BJ (cell line): Measurements from ENCODE around the gene CHKA. TPM values are rescaled to one million over a fixed set of nuclear protein-coding genes. Genes with fewer than 3 reads are reported as not detected.

Experiments used
- CTCF ChIA-PET: fragments of 350-600 bp; formaldehyde crosslinking; extraction: SDS; loops from one replicate; lab custom pipeline; 2021; ENCODE audit warnings: antibody characterized with exemption, inconsistent platforms; lab: Yijun Ruan, JAX
- POLR2A ChIA-PET: fragments of 300-600 bp; sonication (Branson Sonifier 250); formaldehyde crosslinking; extraction: SDS; loops from one replicate; lab custom pipeline; 2021; ENCODE audit warnings: antibody characterized with exemption; lab: Charles Lee
- DNase-seq: peaks from one replicate; pipeline ENCODE4 v3.0.0-alpha.2; 2011; ENCODE audit warnings: low read depth
- H3K27me3 ChIP-seq: 2 replicates; pipeline ENCODE4 v1.6.0; 2011; ENCODE audit warnings: low read length; ENCODE audit not compliant: control insufficient read depth, insufficient read depth
- H3K36me3 ChIP-seq: 2 replicates; pipeline ENCODE4 v1.5.1; 2011; ENCODE audit warnings: low read length; ENCODE audit not compliant: control insufficient read depth, insufficient read depth
- H3K4me3 ChIP-seq: 2 replicates; pipeline ENCODE4 v1.5.1; 2011; ENCODE audit warnings: low read depth, mild to moderate bottlenecking, control low read depth, low read length
- CTCF ChIP-seq: IDR thresholded peaks from 2 replicates; pipeline ENCODE4 v1.5.1; 2011; ENCODE audit warnings: low read depth, mild to moderate bottlenecking, control low read depth, inconsistent platforms, low read length, moderate library complexity; ENCODE audit not compliant: insufficient read depth
- polyA plus RNA-seq: library from polyadenylated mRNA; depleted of rRNA; stranded (reverse); fragments of >200 nt; gene quantifications from 2 replicates; pipeline ENCODE4 v1.2.3, GENCODE V29; 2011; rRNA removed
- small RNA-seq: library from RNA; depleted of rRNA; stranded (forward); fragments of <200 nt; gene quantifications from one replicate; pipeline ENCODE3, GENCODE V24; 2012; ENCODE audit warnings: low replicate concordance, low read depth; ENCODE audit not compliant: insufficient read length

Gene CHKA
- polyA plus RNA-seq, 1 experiment = 5.9 TPM

DNA sequence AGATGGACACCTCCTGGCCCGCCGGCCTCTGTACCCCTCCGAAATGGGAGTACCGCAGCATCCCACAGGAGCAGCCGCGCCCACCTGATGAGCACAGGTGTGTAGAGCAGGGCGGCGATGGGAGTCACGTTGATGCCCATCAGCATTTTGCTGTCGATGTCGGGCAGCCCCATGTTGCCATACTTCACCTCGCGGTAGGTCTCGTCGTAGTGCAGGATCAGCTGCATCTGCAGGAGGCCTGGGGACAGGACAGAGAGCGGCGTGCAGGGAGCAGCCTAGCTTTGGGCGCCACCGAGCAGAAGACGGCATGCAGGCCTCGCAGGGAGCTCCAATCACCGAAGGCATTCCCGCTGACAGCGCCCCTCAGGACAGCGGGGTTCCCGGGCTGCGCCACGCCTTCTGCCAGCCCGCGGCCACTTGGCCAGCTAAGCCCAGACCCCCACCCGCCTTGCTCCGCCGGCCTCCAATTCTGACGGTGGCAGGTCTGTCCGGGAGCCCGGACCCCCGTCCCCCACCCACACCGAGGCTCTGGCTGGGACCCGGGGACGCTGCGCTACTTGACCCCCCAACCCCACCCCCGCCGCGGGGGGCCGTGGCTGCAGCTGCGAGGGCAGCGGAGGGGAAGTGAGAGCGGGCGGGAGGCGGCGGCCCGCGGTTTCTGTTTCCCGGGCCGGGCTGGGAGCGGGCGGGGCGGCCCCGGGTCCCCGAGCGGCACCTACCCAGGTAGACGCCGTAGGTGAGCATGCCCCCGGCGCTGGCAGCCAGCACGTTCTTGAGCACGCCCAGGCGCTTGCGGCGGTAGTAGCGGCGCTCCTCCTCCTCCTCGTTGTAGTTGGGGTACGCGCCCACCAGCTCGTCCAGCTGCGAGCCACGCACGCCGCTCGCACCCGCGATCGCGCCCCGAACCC, 118.0 kb downstream of the CHKA start:
- no peak for TF ChIP-seq CTCF
- DNase-seq = no peak
- Histone ChIP-seq H3K36me3 (no peaks in the 10 kb centered on the region), H3K4me3 (peak overlapping the region; percentile 71), H3K27me3 (no peaks in the 10 kb centered on the region)
- POLR2A ChIA-PET = no interaction called here
- CTCF ChIA-PET = interaction anchor here (1.5 to 1.6 kb wide), 2 partner anchors 9 to 48 kb away, joined by 4 to 5 read pairs; no protein-coding TSS in a partner anchor

Small RNAs within 50 kb of the gene (small RNA-seq; reads per million reads assigned to genes)
- not detected for gene MIR6753

Other genes with a start within 250 kb of the CHKA start
- gene UNC93B1, start 117.3 kb downstream of the CHKA start, polyA plus RNA-seq = 23.6 and 38.0 TPM in 2 replicates
- gene ALDH3B1, start 111.1 kb downstream of the CHKA start, polyA plus RNA-seq = 48.4 and 74.2 TPM in 2 replicates
- 75.1 and 101 TPM in 2 replicates for gene NDUFS8, start 90.7 kb downstream of the CHKA start, polyA plus RNA-seq
- gene TCIRG1, start 82.4 kb downstream of the CHKA start, polyA plus RNA-seq = 56.0 and 111 TPM in 2 replicates
- gene KMT5B, start 91.9 kb upstream of the CHKA start, polyA plus RNA-seq = 7.3 and 13.2 TPM in 2 replicates
- 64.3 and 97.3 TPM in 2 replicates for gene C11orf24, start 150.6 kb upstream of the CHKA start, polyA plus RNA-seq
- 7.0 and 11.5 TPM in 2 replicates for gene LRP5, start 191.2 kb upstream of the CHKA start, polyA plus RNA-seq